Liver (tissue), 9 donors: ENCODE data around the gene WDR90. TPM values are rescaled to one million over a fixed set of nuclear protein-coding genes. Genes with fewer than 3 reads are reported as not detected.

Source experiments
- DNase-seq: peaks from one replicate; pipeline ENCODE4 v3.0.0-alpha.2; 2017; ENCODE audit warnings: low spot score
- H3K27ac ChIP-seq, 2 donors: one replicate each; pipeline ENCODE4 v1.7.0; 2013; ENCODE audit warnings: inconsistent platforms in 2 of 2, low read length in 2 of 2, control low read depth in 1 of 2, low read depth in 1 of 2, mild to moderate bottlenecking in 1 of 2
- H3K27me3 ChIP-seq, 4 donors: one replicate each; pipeline versions ENCODE4 v1.6.1 to v1.7.0; 2013; ENCODE audit warnings: low read length in 3 of 4, inconsistent platforms in 1 of 4, mild to moderate bottlenecking in 1 of 4, moderate library complexity in 1 of 4; ENCODE audit not compliant: control insufficient read depth in 4 of 4, insufficient read depth in 4 of 4
- H3K36me3 ChIP-seq, 4 donors: one replicate each; pipeline versions ENCODE4 v1.6.1 to v1.7.0; 2013; ENCODE audit warnings: low read length in 3 of 4, mild to moderate bottlenecking in 3 of 4, low read depth in 1 of 4, moderate library complexity in 1 of 4; ENCODE audit not compliant: control insufficient read depth in 4 of 4, insufficient read depth in 3 of 4
- H3K4me1 ChIP-seq, 4 donors: one replicate each; pipeline versions ENCODE4 v1.6.1 to v1.7.0; 2013; ENCODE audit warnings: low read length in 3 of 4, mild to moderate bottlenecking in 3 of 4, moderate library complexity in 1 of 4; ENCODE audit not compliant: control insufficient read depth in 4 of 4, insufficient read depth in 4 of 4
- H3K4me3 ChIP-seq, 3 donors: one replicate each; pipeline versions ENCODE4 v1.6.1 to v1.7.0; 2013; ENCODE audit warnings: low read length in 3 of 3, control low read depth in 1 of 3, low read depth in 1 of 3, mild to moderate bottlenecking in 1 of 3
- H3K9ac ChIP-seq, 2 donors: one replicate each; pipeline ENCODE4 v1.7.0; 2013; ENCODE audit warnings: low read length in 2 of 2, mild to moderate bottlenecking in 2 of 2, moderate library complexity in 2 of 2, control low read depth in 1 of 2, low read depth in 1 of 2
- H3K9me3 ChIP-seq, 4 donors: one replicate each; pipeline versions ENCODE4 v1.6.1 to v1.7.0; 2013; ENCODE audit warnings: low read length in 3 of 4; ENCODE audit not compliant: control insufficient read depth in 4 of 4
- CTCF ChIP-seq: fragments of 150-350 bp; IDR thresholded peaks from 2 replicates; pipeline ENCODE4 v1.5.1; 2017; ENCODE audit warnings: improper control_type of control experiment, low read depth, low read length; ENCODE audit not compliant: missing input control
- FOXA1 ChIP-seq: IDR thresholded peaks from 2 replicates; pipeline ENCODE4 v1.6.1; 2016; ENCODE audit warnings: antibody characterized with exemption
- HNF4A ChIP-seq, 2 donors: conservative IDR thresholded peaks; 2 replicates each; pipeline ENCODE4 v1.6.1; 2016; ENCODE audit warnings: antibody characterized with exemption in 2 of 2, mild to moderate bottlenecking in 2 of 2
- HNF4G ChIP-seq: IDR thresholded peaks from 2 replicates; pipeline ENCODE4 v1.6.1; 2016; ENCODE audit warnings: antibody characterized with exemption
- MAX ChIP-seq: IDR thresholded peaks from 2 replicates; pipeline ENCODE4 v1.6.1; 2016; ENCODE audit warnings: antibody characterized with exemption
- RAD21 ChIP-seq, 2 donors: IDR thresholded peaks; 2 replicates each; pipeline ENCODE4 v1.6.1; 2016; ENCODE audit warnings: antibody characterized with exemption in 2 of 2, mild to moderate bottlenecking in 2 of 2
- REST ChIP-seq: IDR thresholded peaks from 2 replicates; pipeline ENCODE4 v1.6.1; 2016; ENCODE audit warnings: antibody characterized with exemption, mild to moderate bottlenecking
- RXRA ChIP-seq, 2 donors: IDR thresholded peaks; 2 replicates each; pipeline ENCODE4 v1.6.1; 2017 to 2018; ENCODE audit warnings: antibody characterized with exemption in 2 of 2, mild to moderate bottlenecking in 1 of 2
- SP1 ChIP-seq: IDR thresholded peaks from 2 replicates; pipeline ENCODE4 v1.6.1; 2018; ENCODE audit warnings: antibody characterized with exemption, mild to moderate bottlenecking
- YY1 ChIP-seq: IDR thresholded peaks from 2 replicates; pipeline ENCODE4 v1.6.1; 2016; ENCODE audit warnings: antibody characterized with exemption, mild to moderate bottlenecking
- WGBS: extraction: QIAGEN DNeasy Blood & Tissue Kit; methylation state at CpG from one replicate; pipeline ENCODE4 v1.1.7; 2013; 5-methylcytosine and 5-hydroxymethylcytosine counted together
- polyA plus RNA-seq, 2 donors: library from polyadenylated mRNA; stranded (reverse) in 1 of 2; unstranded in 1 of 2; fragments of 200-250 nt in 1 of 2; fragments of >200 nt in 1 of 2; fragmentation: Nextera tagmentation in 1 of 2; extraction: Ambion mirVana in 1 of 2; gene quantifications; one replicate each; pipeline versions ENCODE4 v1.2.1 to v1.2.3, GENCODE V29; 2013 to 2015
- total RNA-seq, 2 donors: library from RNA; depleted of rRNA; stranded (reverse); fragments of >200 nt; gene quantifications; one replicate each; pipeline ENCODE4 v1.2.3, GENCODE V29; 2014
- donor health status: healthy.
- donor health status: healthy.
- donor health status: healthy.
- donor health status: healthy.
- donor health status: healthy.

WDR90 gene
- total and polyA plus RNA-seq, 4 donors: 4.7 to 13.4 (median 7.9) TPM

GRCh38 chr16:616733-617586 is 32.2 kb upstream of the WDR90 start:
- no peak for DNase-seq
- Histone ChIP-seq H3K9ac (no peak overlapping the region), H3K4me1 (peaks cover 0 to 18% (median 9%) of the 10 kb centered on the region in 4 donors), H3K27me3 (no peaks in the 10 kb centered on the region), H3K36me3 (peaks cover 0 to 8% (median 3%) of the 10 kb centered on the region in 4 donors), H3K4me3 (no peak overlapping the region), H3K27ac (no peak overlapping the region), H3K9me3 (no peaks in the 10 kb centered on the region)
- TF ChIP-seq MAX (no peak), SP1 (no peak), REST (no peak)
- WGBS: 90% methylated on average over 39 of the region's 39 CpGs

- Histone ChIP-seq H3K9me3 (no peaks in the 10 kb centered on the region), H3K9ac (no peak overlapping the region), H3K27ac (no peak overlapping the region), H3K27me3 (no peaks in the 10 kb centered on the region), H3K4me1 (peaks cover 0 to 18% (median 9%) of the 10 kb centered on the region in 4 donors), H3K4me3 (no peak overlapping the region), H3K36me3 (peaks cover 0 to 8% (median 3%) of the 10 kb centered on the region in 4 donors)
- no peak for TF ChIP-seq SP1
- 95% methylated on average over 16 of the region's 16 CpGs for WGBS
- no peak for DNase-seq
These were observed 31.3 kb upstream of the WDR90 start for GRCh38 chr16:617855-618254.

GRCh38 chr16:619476-620100 is 29.6 kb upstream of the WDR90 start:
- no peak for DNase-seq

More at GRCh38 chr16:619476-620100, 29.6 kb upstream of the WDR90 start:
- Histone ChIP-seq H3K9me3 (no peaks in the 10 kb centered on the region), H3K9ac (no peak overlapping the region), H3K27ac (no peak overlapping the region), H3K36me3 (peaks cover 0 to 3% (median 2%) of the 10 kb centered on the region in 4 donors), H3K27me3 (no peaks in the 10 kb centered on the region), H3K4me1 (peaks cover 0 to 18% (median 9%) of the 10 kb centered on the region in 4 donors), H3K4me3 (no peak overlapping the region)
- no peak for TF ChIP-seq FOXA1
- TF ChIP-seq CTCF: no peak
- TF ChIP-seq MAX: no peak
- TF ChIP-seq RAD21 (IDR thresholded peaks at IDR 0.05): no peak
- no peak for TF ChIP-seq HNF4G
- no peak for TF ChIP-seq YY1
- TF ChIP-seq HNF4A (conservative IDR thresholded peaks at IDR 0.05): no peak
- TF ChIP-seq RXRA (IDR thresholded peaks at IDR 0.05): no peak
- TF ChIP-seq SP1: no peak
- 90% methylated on average over 20 of the region's 20 CpGs for WGBS
